ENCODE results near the gene CPNE1. TPM values are rescaled to one million over a fixed set of nuclear protein-coding genes. Genes with fewer than 3 reads are reported as not detected.

Gene CPNE1
- total RNA-seq, 4 donors from 2014 or later: 43.3 to 238 (median 103) TPM

DNA sequence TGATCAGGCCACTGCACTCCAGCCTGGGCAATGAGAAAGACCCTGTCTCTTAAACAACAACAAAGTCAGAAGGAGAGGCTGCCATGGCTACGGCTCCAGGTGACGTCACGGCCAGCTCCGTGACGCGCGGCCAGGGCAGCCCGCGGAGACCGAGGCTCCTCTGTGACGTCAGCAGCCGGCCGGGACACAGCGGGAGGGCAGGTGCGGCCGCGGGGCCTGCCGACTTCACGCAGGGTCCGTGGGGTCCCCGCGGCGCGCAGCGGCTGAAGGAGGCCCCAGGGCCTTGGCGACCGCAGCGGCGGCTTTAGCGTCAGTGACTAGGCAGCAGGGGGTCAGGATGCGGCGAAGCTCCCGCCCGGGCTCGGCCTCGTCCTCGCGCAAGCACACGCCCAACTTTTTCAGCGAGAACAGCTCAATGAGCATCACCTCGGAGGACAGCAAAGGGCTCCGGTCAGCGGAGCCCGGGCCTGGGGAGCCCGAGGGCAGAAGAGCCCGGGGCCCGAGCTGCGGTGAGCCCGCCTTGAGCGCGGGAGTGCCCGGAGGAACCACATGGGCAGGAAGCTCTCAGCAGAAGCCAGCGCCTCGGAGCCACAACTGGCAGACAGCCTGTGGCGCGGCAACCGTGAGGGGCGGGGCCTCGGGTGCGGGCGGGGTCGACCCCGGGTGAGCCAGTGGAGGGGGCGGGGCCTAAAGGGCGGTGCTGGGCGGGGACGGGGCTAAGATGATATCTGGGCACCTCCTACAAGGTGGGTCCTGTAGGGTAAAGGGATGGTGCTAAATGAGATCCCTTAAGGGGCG lies 48.8 kb downstream of the CPNE1 start, which contains the start of gene SPAG4:
SPAG4 (plus strand) TSS at position 163 of the 798 bp plus-strand sequence; CDS start at position 338, 175 bp downstream.
- peak; percentile 99 for DNase-seq (ENCODE audit: low spot score in 2 of 2)
- peak within 1 kb of the TSS; percentile 84 for H3K27ac ChIP-seq
- H3K36me3 ChIP-seq: no peaks in the 10 kb centered on the region
- no peaks in the 10 kb centered on the region for H3K9me3 ChIP-seq
- peaks cover 38% of the 10 kb centered on the region for H3K4me1 ChIP-seq
- H3K4me3 ChIP-seq: peak within 1 kb of the TSS; percentile 61
- TF ChIP-seq, protein P1, sequence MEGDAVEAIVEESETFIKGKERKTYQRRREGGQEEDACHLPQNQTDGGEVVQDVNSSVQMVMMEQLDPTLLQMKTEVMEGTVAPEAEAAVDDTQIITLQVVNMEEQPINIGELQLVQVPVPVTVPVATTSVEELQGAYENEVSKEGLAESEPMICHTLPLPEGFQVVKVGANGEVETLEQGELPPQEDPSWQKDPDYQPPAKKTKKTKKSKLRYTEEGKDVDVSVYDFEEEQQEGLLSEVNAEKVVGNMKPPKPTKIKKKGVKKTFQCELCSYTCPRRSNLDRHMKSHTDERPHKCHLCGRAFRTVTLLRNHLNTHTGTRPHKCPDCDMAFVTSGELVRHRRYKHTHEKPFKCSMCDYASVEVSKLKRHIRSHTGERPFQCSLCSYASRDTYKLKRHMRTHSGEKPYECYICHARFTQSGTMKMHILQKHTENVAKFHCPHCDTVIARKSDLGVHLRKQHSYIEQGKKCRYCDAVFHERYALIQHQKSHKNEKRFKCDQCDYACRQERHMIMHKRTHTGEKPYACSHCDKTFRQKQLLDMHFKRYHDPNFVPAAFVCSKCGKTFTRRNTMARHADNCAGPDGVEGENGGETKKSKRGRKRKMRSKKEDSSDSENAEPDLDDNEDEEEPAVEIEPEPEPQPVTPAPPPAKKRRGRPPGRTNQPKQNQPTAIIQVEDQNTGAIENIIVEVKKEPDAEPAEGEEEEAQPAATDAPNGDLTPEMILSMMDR (IDR thresholded peaks at IDR 0.05): no peak
- TF ChIP-seq POLR2A (IDR thresholded peaks at IDR 0.05) (peak; percentile 61 to 67), POLR2AphosphoS5 (IDR thresholded peaks at IDR 0.05) (peak in 2 of 3 donors; percentile 12 to 45), EP300 (IDR thresholded peaks at IDR 0.05) (no peak)
- WGBS: 0% methylated on average over 32 of the region's 68 CpGs
- no peaks in the 10 kb centered on the region for H3K27me3 ChIP-seq

DNA sequence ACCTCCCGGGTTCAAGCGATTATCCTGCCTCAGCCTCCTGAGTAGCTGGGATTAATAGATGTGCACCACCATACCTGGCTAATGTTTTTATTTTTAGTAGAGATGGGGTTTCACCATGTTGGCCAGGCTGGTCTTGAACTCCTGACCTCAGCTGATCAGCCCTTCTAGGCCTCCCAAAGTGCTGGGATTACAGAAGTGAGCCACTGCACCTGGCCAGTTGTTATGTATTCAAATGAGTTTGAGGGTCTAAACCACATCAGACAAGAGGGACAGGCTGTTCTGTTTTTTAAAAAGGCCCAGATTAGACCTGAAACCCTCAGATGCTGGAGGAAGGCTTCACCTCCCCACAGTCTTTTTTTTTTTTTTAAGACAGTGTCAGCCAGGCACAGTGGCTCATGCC lies 53.2 kb downstream of the CPNE1 start:
- Histone ChIP-seq H3K27ac (no peak overlapping the region), H3K27me3 (no peaks in the 10 kb centered on the region)

DNA sequence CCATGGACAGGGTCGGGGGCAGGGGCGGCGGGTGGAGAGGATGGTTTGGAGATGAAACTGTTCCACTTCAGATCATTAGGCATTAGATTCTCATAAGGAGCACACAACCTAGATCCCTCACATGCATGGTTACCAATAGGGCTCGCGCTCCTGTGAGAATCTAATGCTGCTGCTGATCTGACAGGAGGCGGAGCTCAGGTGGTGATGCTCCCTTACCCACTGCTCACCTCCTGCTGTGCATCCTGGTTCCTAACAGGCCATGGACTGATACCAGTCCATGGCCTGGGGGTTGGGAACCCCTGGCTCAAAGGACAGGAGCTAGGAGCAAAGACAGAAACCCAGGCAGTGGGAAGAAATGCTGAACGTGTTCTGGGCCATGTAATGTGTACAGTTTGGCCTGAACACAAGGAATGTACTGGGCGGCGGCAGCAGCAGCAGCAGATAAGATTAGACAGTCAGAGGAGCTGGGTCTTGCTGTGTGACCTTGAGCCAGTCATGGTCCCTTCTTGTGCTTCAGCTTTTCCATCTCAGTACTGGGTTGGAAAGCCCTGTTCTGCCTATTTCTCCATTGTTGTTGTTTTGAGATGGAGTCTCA lies 53.8 kb downstream of the CPNE1 start:
- no peaks in the 10 kb centered on the region for H3K27me3 ChIP-seq
- peaks cover 6% of the 10 kb centered on the region for H3K4me1 ChIP-seq
- no peaks in the 10 kb centered on the region for H3K36me3 ChIP-seq
- no peak overlapping the region for H3K27ac ChIP-seq
- no peak for DNase-seq (ENCODE audit: low spot score in 2 of 2)
- 83% methylated on average over 9 of the region's 9 CpGs for WGBS
- H3K9me3 ChIP-seq: no peaks in the 10 kb centered on the region
- no peak overlapping the region for H3K4me3 ChIP-seq
- no peak for TF ChIP-seq EP300 (IDR thresholded peaks at IDR 0.05)

More for the DNA sequence above, 53.2 kb downstream of the CPNE1 start:
- Histone ChIP-seq H3K4me3 (no peak overlapping the region), H3K4me1 (peaks cover 6% of the 10 kb centered on the region), H3K36me3 (no peaks in the 10 kb centered on the region), H3K9me3 (no peaks in the 10 kb centered on the region)
- no peak for DNase-seq (ENCODE audit: low spot score in 2 of 2)
- no peak for TF ChIP-seq POLR2A (IDR thresholded peaks at IDR 0.05)
- no peak for TF ChIP-seq EP300 (IDR thresholded peaks at IDR 0.05)
- TF ChIP-seq POLR2AphosphoS5 (IDR thresholded peaks at IDR 0.05): no peak
- TF ChIP-seq, protein P1 (IDR thresholded peaks at IDR 0.05): no peak
- 92% methylated on average over 2 of the region's 2 CpGs for WGBS

DNA sequence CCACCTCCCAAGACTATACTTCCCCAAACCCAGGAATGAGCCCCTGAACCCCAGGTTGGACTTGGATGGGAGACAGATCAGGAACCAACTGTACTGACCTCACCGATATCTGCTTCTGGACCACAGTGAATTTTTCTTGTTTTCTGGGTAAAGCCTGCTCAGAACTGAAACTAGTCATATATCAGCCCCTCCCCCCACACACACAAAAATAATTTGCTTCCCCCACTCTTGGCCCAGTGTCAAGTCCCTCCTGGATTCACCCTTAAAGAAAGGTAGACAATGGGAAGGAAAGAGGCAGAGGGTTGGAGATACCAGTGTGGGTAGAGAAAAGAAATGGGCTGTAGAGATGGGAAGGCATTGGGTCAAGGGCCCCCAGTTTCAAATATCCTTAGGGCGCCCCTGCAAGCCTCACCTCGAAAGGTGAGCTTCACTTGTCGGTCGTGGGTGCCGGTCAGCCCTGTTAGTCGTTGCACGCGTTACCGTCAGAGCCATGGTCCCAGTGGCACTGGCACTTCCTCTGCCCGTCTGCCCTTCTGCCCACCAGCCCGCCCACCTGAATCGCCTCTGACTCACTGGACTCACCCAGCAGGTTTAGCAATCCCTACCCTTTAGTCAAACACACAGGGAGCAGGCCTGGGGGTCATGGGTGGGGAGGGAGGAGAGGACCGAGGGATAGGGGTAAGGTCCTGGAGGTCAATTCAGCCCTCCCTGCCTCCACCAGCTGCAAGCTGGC lies 57.5 kb downstream of the CPNE1 start:
- no peak for TF ChIP-seq EP300 (IDR thresholded peaks at IDR 0.05)
- no peak for TF ChIP-seq POLR2AphosphoS5 (IDR thresholded peaks at IDR 0.05)
- no peak for TF ChIP-seq POLR2A (IDR thresholded peaks at IDR 0.05)
- TF ChIP-seq, protein P1 (IDR thresholded peaks at IDR 0.05): no peak
- Histone ChIP-seq H3K4me1 (peaks cover under 1% of the 10 kb centered on the region), H3K27me3 (no peaks in the 10 kb centered on the region), H3K4me3 (no peak overlapping the region), H3K36me3 (no peaks in the 10 kb centered on the region), H3K9me3 (no peaks in the 10 kb centered on the region), H3K27ac (no peak overlapping the region)
- WGBS: 70% methylated on average over 14 of the region's 14 CpGs
- no peak for DNase-seq (ENCODE audit: low spot score in 2 of 2)

DNA sequence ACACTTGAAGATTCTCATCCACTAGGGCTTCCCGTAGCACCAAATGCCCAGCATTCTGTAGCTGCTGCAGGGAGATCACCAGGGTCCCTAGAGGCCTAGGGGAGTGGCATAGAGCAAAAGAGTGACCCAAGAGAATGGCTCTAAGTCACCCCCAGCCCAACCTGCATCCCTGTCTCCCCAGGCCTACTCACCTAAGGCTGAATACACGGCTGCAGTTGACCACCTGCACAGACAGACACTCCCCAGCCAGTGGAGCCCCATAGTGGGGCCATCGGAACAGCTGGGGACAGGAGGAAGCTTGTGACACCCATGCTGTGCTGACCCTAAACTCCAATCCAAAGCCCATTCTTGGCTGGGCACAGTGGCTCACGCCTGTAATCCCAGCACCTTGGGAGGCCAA lies 58.6 kb downstream of the CPNE1 start:
- Histone ChIP-seq H3K27ac (no peak overlapping the region), H3K9me3 (no peaks in the 10 kb centered on the region), H3K4me1 (peaks cover 11% of the 10 kb centered on the region), H3K36me3 (no peaks in the 10 kb centered on the region), H3K4me3 (no peak overlapping the region), H3K27me3 (peaks cover 5% of the 10 kb centered on the region)
- no peak for DNase-seq (ENCODE audit: low spot score in 2 of 2)
- TF ChIP-seq, protein P1 (IDR thresholded peaks at IDR 0.05): no peak
- no peak for TF ChIP-seq POLR2AphosphoS5 (IDR thresholded peaks at IDR 0.05)
- TF ChIP-seq POLR2A (IDR thresholded peaks at IDR 0.05): no peak
- no peak for TF ChIP-seq EP300 (IDR thresholded peaks at IDR 0.05)
- no CpG with 5 or more reads among the region's 4 CpGs for WGBS
